GM10847 (cell line): Measurements from ENCODE around the gene CARD10.

Experiments
- POLR2A ChIP-seq: IDR thresholded peaks from 2 replicates; pipeline ENCODE4 v1.6.1; 2011; ENCODE audit not compliant: insufficient read length; ENCODE audit errors: extremely low read depth

Gene CARD10

DNA sequence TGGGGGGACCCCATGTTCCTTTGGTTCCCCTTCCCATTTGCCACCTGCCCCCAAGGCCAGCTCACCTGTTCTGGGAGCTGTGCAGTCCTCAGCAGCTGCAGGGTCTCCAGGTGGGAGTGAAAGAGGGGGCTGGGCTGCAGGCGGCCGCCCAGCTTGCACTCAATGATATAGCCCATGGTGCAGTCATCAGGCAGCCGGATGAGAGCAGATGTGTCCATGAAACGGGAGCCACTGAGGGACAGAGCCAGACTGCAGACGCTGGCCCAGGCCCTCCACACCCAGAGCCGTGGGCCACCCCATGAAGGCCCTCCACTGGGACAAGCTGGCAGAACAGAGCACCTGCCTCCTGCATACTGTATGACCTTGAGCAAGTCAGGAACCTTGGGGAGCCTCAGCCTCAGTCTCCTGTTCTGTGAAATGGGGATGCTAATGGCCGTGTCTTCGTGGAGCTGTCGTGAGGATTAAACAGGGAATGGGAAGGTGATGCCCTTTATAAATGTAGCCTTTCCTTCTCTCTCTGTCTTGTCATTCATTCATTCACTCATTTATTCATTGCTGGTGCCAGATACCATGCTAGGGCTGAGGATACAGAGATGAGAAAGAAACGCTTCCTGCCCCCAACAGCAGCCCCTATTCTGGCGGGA, 44.6 kb downstream of the CARD10 start:
- TF ChIP-seq POLR2A: no peak

DNA sequence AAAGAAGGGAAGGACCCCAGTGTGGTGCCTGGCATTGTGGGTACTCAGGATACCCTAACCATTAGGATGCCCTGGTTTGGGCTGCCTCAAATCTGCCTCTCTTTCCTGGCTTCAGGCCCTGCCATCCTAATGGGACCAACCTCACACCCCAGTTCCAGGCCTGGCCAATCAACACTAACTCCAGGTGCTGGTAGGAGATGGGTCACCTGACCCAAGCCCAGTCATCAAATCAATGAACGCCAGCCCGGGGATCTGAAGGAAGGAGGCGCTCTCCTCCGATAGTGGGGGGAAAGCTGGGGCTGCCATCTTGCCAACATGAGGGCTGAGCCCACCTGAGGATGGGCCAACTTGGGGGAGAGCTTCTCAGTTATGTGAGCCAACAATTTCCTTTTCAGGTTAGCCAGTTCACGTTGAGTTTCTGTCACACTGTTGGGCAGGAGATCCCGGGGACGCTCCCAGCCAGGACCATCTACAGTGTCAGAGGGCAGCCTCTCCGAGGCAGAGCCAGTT, 45.7 kb downstream of the CARD10 start:
- no peak for TF ChIP-seq POLR2A

DNA sequence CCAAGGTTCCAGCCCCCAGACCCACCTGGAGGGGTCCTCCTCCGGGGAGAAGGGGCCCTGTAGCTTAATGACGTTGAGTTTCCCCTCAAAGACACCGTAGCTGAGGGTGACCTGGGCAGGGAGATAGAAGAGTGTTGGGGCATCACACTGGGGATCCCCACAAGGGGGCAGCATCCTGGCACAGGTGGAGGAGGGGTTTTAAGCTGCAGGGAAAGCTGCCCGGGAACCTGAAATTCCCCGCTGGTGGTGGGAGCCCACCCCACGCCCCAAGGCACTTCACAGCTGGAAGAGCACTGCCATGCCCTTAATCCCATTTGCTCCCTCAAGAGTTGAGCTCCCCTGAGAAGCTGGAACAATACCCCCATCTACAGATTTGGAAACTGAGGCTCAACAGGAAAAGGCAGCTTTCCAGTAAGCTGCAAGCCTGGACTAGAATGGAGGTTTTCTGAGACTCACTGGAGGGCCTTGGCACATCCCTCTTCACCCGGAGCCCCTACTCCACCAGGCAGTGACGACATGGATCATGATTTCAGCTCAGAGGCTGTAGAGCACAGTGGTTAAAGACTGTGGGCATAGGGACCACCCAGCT, 46.7 kb downstream of the CARD10 start:
- no peak for TF ChIP-seq POLR2A

DNA sequence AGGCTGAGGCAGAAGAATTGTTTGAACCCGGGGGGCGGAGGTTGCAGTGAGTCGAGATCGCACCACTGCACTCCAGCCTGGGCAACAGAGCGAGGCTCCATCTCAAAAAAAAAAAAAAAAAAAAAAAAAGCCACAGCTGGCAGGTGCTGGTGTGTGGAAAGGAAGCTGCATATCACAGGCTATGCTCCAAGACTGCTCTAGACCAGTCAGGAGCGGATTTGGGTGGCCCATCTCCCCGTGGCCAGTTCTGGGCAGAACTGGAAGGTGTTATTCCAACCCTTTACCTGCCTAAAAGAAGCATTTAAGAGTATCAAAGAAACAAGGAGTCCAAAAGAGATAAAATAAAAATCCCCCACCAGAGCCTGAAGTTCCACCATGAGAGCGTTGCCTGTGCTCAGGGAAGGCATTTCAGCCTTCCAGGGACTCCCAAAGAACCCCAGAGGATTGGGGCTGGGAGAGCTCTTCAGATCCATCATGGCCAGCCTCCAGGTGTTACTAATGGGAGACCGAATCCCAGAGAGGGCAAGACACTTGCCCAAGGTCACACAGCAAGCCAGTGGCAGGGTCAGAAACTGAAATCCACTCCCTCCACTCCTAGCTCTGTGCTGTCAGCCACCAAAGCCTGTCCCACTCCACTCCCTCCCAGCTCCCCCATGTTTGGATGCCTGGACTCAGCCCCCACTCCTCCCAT, 47.3 kb downstream of the CARD10 start:
- TF ChIP-seq POLR2A: no peak

DNA sequence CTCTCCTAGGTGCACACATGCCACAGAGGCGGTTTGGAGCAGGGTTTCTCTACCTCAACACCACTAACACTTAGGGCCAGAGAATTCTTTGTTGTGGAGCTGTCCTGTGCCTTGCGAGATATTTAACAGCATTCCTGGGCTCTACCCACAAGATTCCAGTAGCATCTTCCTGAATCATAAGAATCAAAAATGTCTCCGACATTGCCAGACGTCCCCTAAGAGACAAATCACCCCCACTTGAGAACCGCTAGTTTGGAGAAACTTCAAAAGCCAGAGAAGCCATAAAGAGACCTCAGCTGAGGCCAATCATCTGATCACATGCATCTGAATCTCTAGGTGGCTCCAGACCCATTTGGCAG, 49.1 kb downstream of the CARD10 start:
- no peak for TF ChIP-seq POLR2A

DNA sequence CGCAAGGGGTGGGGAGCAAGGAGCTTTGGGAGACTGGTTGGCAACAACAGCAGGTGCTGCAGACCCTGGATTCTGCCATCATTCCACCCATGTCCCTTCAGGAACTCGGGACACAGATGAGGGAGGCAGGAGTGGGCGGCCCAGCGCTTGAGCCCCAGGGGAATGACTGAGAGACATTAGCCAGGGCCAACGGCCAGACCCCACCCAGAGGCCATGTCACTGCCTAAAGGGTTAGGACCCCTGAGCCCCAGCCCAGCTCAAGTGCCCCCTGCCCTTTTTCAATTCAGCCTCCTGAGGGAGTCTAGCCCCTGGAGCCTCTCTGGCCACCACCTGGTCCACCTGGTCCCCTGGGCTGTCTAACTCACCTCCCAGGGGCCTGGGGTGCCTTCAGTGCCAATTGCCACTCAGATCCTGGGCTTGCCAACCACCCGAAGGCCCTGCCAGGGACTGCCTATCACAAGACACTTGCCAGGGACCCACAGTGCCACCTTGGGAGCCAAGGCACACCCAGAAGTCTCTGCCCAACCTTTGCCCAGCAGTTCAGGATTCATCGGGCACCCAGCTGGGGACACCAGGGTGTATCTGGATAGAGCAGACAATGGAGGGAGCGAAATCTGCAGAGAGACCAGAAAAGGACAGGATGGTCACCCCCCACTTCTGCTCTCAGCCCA, 49.7 kb downstream of the CARD10 start:
- no peak for TF ChIP-seq POLR2A

DNA sequence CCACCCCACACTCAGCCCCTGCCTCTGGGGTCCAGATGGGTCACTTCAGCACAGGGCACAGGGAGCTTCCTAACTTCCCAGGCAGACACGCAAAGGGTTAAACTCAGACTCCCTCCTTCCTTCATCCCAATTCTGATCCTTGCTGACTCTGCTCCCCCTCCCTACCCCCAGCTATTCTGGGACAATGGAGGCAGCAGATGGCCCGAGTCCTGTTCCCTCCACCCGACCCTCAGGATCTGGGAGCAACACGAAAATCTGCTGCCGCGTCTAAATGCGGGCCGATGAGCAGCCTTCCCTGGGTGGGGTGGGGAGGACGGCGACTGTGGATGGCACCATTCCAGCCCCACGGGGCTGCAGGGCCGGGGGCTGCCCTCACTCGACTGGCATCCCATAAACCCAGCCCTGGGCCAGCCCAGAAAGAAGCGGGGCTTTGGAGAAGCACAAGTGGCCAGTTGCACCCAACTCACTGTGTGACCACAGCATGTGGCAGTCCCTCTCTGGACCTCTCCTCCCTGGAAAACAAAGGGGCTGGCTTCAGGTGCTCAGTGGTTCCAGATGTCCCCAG, 51.7 kb downstream of the CARD10 start:
- no peak for TF ChIP-seq POLR2A

DNA sequence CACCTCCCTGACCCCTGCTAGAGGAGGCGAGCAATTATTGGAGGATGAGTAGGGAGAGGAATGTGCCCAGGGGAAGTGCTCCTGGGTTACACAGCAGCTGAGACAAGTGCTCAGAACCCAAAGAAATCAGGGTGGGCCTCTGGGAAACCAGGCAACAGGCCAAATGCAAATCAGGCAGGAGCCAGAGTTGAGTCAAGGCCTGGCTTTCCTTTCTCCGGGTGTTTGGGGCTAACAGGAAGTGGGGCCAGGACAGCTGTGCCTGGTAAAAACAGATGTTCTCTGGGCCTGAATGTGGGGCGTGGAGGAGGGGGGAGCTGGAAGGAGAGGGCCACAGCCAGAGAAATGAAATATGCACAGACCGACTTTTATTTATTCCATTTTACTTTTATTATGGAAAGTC, 55.0 kb downstream of the CARD10 start:
- TF ChIP-seq POLR2A: no peak

DNA sequence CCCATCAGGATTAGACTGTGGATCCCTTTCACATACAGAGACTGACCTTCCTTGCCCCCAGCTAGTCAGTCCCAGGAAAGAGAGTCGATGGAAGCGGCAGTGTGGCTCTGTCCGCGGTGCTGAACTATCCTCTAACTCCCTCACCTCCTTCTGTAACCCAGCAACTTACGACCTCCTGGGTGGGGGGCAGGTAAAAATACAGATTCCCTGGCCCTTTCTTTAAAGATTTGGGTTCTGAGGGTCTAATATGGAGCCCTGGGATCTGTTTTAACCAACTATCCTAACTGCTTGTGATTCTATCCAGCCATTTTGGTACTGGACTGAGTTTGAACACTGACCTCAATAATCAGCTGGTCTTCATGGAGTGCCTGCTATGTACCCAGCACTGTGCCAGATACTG, 56.2 kb downstream of the CARD10 start:
- TF ChIP-seq POLR2A: no peak

DNA sequence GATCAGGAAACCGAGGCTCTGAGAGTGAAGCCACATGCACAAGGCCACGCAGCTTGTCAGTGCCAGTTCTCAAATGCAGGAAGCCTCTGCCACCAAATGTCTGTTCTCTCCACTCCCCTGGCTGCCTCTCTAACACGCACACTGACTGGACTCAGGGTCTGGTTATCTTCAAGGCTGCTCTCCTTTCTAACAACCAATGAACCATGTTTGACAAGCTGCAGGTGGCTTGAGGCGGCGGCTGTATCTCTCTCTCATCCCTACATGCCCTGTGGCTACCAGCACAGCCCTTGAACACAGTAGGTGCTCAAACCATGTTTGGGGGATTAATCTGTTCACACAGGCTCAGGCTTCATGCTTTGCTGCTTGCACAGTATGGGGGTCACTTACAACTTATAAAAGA, 56.8 kb downstream of the CARD10 start:
- TF ChIP-seq POLR2A: no peak

DNA sequence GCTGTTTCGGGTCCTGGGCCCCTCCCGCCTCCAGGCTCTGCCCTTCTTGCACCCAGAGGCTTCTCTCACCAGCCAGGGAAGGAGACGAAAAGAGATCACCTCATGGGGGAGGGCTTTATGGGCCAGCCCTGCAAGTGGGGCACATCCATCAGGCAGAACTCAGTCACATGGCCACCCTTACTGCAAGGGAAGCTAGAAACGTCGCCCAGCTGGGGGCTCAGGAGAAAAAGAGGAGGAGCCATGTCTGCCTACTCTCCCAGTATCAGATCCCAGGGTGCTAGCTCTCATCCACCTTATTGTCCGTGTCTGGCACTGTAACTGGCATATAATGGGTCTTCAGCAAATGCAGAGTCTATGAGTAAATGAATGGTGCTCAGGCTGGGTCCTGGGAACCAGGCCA, 57.3 kb downstream of the CARD10 start:
- TF ChIP-seq POLR2A: no peak

DNA sequence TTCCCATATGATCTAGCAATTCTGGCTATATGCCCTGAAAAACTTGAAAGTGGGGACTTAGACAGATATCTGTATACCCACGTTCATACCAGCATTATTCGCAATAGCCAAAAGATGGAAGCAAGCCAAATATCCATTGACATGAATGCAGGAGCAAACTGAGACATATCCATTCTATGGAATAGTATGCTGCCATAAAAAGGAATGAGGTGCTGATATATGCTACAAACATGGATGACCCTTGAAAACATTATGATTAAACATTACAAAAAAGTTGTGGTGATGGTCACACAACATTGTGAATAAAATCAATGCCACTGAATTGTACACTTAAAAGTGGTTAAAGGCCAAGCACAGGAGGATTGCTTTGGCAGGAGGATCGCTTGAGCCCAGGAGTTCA, 58.5 kb downstream of the CARD10 start:
- no peak for TF ChIP-seq POLR2A

DNA sequence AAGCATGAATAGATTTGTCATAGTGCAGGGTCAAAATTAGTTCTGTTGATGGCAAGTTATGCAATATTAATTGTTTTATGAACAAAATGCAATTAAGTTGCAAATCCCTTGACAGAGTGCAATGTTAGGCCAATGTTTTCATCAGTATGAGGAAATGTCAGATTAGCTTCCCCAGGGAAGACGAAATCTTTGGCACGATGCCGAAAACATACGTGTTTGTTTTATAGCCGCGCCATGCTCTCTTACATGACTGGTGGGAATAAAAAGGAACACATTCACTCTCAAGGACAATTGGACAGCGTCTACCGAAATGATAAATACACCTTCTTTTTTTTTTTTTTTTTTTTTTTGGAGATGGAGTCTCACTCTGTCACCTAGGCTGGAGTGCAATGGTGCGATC, 60.0 kb downstream of the CARD10 start:
- no peak for TF ChIP-seq POLR2A

DNA sequence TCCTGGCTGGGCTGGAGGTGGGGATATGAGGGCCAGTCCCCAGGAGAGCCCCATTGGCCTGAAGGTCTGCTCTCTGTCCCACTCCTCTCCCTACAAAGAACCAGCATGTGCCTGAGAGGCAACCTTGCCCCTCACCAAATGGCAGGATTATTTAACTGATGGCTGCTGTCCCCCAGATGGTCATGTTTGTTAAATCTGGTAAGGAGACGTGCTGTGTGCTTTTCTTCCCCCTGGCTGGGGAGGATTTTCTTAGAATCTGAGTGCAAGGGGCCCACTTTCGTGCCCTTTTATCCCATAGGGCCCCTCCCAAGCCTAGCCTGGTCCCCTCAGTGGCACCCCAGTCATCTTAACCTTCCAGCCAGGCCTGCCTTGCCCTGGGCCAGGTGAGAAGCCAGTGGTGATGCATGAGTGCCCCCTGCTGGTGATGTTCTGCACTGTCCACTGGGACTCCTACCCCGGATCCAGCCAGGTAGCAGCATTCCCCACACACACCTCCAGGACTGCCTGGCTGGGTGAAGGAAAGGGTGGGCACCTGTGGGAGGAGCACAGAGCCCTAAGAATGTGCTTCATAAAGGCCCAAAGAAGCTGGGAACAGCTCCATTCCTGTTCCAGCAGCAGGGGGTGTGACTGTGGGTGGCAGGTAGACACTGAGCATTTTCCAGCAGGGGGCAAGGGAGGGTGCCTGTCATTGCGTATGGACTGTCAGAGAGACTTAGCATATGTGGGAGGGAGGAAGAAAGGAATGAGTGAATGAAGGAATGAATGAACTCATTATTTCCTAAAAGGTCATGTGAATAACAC, 61.9 kb downstream of the CARD10 start:
- no peak for TF ChIP-seq POLR2A

DNA sequence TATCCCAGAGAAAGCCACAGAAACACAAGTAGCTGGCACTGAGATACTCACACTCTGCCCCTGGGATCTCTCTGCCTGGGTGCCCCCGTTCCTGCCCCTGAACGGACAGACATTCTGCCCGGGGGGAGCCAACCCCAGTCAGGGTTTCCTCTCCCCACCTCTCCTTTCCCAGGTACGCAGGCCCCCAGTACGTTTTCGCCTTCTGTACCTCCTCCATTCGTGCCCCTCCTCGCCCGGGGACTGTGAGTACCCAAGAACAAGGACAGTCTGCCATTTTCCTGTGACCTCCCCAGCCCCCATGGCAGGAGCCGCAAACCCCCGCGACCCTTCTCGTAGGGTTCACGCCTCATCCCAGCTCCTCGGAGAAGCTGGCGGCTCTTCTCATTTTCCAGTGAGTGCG, 62.9 kb downstream of the CARD10 start:
- TF ChIP-seq POLR2A: no peak
